PC-9 (cell line): ENCODE data around the gene MBD5.

Experiments
- EZH2 ChIP-seq: fragments of 200-600 bp; sonication (generic); IDR thresholded peaks from 2 replicates; pipeline ENCODE4 v1.8.0; 2017; ENCODE audit warnings: antibody characterized with exemption, low read depth
- TF ChIP-seq, protein P1 (sequence below): fragments of 200-600 bp; sonication (generic); conservative IDR thresholded peaks from 2 replicates; pipeline ENCODE4 v1.6.1; 2017; ENCODE audit warnings: mixed run types, antibody characterized with exemption, mild to moderate bottlenecking, moderate library complexity

DNA sequence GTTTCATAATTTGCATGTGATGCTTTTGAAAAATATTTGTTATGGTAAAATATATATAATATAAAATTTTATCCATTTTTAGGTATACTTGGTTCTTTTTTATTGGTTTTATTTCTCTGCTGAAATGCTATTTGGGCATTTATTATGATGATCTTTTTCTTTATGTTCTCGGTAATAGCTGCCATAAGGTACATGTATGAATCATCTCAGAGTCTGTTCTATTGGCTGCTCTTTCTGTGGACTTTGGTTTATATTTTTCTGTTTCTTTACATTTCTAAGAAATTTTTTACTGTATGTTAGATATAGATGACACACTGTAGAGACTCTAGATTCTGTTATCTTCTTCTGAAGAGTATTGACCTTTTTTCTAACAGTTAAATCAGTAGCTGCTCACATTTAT lies 219.9 kb downstream of the MBD5 start:
- TF ChIP-seq, protein P1, sequence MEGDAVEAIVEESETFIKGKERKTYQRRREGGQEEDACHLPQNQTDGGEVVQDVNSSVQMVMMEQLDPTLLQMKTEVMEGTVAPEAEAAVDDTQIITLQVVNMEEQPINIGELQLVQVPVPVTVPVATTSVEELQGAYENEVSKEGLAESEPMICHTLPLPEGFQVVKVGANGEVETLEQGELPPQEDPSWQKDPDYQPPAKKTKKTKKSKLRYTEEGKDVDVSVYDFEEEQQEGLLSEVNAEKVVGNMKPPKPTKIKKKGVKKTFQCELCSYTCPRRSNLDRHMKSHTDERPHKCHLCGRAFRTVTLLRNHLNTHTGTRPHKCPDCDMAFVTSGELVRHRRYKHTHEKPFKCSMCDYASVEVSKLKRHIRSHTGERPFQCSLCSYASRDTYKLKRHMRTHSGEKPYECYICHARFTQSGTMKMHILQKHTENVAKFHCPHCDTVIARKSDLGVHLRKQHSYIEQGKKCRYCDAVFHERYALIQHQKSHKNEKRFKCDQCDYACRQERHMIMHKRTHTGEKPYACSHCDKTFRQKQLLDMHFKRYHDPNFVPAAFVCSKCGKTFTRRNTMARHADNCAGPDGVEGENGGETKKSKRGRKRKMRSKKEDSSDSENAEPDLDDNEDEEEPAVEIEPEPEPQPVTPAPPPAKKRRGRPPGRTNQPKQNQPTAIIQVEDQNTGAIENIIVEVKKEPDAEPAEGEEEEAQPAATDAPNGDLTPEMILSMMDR = no peak
- no peak for TF ChIP-seq EZH2
